Astrocyte (in vitro differentiated cells and primary cell): ENCODE measurements around the gene BTBD8.

Experiments used
- EZH2 ChIP-seq: IDR thresholded peaks from 2 replicates; pipeline ENCODE4 v1.6.1; 2012; ENCODE audit warnings: mild to moderate bottlenecking, low read length, inconsistent platforms; ENCODE audit not compliant: insufficient read depth
- TF ChIP-seq, protein P1 (sequence below): IDR thresholded peaks from 2 replicates; pipeline ENCODE4 v1.5.1; 2011; ENCODE audit warnings: low read depth, mild to moderate bottlenecking, inconsistent platforms, low read length, moderate library complexity; ENCODE audit not compliant: insufficient read depth

DNA sequence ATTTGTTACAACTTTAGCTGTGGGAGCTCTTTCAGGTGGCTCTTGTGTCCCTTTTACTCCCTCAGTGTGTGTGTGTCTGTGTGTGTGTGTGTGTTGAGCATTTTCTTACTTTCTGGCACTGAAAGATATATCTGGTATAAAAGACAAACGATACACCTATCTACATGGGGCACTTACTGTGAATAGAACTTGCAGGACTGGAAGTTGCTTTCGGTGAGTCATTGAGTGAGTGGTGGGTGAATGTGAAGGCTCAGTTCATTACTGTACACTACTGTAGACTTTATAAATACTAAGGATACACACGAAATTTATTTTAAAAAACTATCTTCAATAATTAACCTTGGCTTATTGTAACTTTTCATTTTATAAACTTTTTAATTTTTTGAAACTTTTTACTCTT is 38.7 kb downstream of the BTBD8 start:
- TF ChIP-seq EZH2 = no peak
- TF ChIP-seq, protein P1, sequence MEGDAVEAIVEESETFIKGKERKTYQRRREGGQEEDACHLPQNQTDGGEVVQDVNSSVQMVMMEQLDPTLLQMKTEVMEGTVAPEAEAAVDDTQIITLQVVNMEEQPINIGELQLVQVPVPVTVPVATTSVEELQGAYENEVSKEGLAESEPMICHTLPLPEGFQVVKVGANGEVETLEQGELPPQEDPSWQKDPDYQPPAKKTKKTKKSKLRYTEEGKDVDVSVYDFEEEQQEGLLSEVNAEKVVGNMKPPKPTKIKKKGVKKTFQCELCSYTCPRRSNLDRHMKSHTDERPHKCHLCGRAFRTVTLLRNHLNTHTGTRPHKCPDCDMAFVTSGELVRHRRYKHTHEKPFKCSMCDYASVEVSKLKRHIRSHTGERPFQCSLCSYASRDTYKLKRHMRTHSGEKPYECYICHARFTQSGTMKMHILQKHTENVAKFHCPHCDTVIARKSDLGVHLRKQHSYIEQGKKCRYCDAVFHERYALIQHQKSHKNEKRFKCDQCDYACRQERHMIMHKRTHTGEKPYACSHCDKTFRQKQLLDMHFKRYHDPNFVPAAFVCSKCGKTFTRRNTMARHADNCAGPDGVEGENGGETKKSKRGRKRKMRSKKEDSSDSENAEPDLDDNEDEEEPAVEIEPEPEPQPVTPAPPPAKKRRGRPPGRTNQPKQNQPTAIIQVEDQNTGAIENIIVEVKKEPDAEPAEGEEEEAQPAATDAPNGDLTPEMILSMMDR = no peak
